Measurements from ENCODE around the gene SPAG6.
"Not testable (repeated sequence)": the region's sequence is repeated elsewhere in the genome, so short reads cannot be mapped to it uniquely, and the experiment has no call there.

Gene SPAG6

DNA sequence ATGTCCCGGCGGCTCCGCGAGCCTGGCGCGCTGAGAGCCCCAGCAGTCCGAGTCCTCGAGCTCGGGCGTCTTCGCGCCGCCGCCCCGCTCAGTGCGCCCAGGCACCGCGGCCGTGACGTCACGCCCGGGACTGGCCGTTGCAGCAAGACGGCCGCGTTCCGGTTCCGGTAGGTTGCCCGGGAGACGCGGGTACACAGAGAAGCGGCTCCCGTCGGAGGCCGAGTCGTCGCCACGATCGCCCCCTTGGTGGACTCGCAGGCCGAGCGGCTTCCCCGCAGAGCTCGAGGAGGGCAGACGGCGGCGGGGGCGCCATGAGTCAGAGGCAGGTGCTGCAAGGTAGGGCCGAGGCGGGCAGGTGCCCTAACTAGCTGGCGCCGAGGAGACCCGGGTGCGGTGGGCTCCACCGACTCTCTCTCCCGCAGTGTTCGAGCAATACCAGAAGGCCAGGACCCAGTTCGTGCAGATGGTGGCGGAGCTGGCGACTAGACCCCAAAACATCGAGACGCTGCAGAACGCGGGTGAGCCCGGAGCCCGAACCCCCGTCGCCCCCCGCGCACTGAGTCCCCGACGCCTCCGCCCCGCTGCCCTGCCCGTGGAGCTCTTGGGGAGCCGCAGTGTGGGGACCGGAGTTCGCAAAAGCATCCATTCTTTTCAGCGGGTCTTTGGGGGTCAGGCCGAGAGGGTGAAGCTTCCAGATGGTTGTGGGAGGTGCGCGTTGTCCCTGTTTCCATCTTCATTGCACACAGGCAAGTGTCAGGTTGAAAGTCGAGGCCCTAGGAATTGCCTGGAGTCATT lies at the start of gene SPAG6:
Gene SPAG6 (plus strand): TSS at position 196 of the 795 bp plus-strand sequence. CDS start 116 bp downstream, at position 312.
- H3K27ac ChIP-seq, result no peak within 1 kb of the TSS
- TF ChIP-seq ZFX (IDR thresholded peaks at IDR 0.05), result no peak
- TF ChIP-seq, protein P1, sequence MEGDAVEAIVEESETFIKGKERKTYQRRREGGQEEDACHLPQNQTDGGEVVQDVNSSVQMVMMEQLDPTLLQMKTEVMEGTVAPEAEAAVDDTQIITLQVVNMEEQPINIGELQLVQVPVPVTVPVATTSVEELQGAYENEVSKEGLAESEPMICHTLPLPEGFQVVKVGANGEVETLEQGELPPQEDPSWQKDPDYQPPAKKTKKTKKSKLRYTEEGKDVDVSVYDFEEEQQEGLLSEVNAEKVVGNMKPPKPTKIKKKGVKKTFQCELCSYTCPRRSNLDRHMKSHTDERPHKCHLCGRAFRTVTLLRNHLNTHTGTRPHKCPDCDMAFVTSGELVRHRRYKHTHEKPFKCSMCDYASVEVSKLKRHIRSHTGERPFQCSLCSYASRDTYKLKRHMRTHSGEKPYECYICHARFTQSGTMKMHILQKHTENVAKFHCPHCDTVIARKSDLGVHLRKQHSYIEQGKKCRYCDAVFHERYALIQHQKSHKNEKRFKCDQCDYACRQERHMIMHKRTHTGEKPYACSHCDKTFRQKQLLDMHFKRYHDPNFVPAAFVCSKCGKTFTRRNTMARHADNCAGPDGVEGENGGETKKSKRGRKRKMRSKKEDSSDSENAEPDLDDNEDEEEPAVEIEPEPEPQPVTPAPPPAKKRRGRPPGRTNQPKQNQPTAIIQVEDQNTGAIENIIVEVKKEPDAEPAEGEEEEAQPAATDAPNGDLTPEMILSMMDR (conservative IDR thresholded peaks at IDR 0.05), result no peak

DNA sequence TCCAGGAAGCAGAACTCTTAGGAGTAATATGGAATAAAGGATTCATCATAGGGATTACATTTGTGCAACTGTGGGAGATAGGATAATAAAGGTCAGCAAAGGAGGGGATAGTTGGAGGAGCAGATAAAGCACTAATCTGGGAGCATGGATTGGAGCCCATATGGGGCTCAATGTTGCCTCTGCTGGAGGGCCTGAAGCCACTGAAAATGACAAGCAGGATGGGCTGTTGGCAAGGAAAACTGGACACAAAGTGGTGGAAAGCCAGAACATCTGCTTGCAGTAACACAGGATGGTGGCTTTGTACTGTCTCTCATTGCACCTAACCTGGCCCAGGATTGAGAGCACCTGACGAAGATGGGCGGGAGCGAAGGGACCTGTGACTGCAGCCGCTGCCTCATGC lies 44.1 kb upstream of the SPAG6 start:
- TF ChIP-seq, protein P1 (conservative IDR thresholded peaks at IDR 0.05), result no peak
- TF ChIP-seq ZFX (IDR thresholded peaks at IDR 0.05), result no peak
- H3K27ac ChIP-seq, result no peak overlapping the region

- no peak overlapping the region for H3K27ac ChIP-seq
- TF ChIP-seq, protein P1 (conservative IDR thresholded peaks at IDR 0.05), result no peak
- TF ChIP-seq ZFX (IDR thresholded peaks at IDR 0.05), result no peak
Observed at GRCh38 chr10:22303461-22303860, 41.8 kb upstream of the SPAG6 start.

GRCh38 chr10:22305721-22306120 lies 39.6 kb upstream of the SPAG6 start:
- no peak overlapping the region for H3K27ac ChIP-seq
- TF ChIP-seq, protein P1 (conservative IDR thresholded peaks at IDR 0.05), result no peak
- TF ChIP-seq ZFX (IDR thresholded peaks at IDR 0.05), result no peak

DNA sequence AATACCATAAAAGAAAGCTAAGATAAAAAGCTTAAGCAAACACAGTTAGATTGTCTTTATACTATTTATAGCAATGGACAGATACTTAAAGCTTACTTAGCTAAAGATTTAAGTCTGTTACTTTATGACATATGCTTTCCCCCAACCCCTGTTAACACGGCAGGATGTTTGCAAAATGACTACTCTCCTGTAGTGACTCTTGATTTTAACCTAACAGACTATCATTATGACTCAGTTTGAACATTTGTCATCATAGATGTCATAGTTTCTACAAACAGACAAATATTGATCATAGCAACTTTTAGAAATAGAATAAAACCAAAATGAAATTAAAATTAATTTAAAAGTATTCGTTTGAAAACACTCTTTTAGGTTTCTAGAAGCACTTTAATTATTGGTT lies 36.9 kb upstream of the SPAG6 start:
- TF ChIP-seq ZFX (IDR thresholded peaks at IDR 0.05), result no peak
- TF ChIP-seq, protein P1 (conservative IDR thresholded peaks at IDR 0.05), result no peak
- no peak overlapping the region for H3K27ac ChIP-seq

- no peak overlapping the region for H3K27ac ChIP-seq
- no peak for TF ChIP-seq ZFX (IDR thresholded peaks at IDR 0.05)
- TF ChIP-seq, protein P1 (conservative IDR thresholded peaks at IDR 0.05), result no peak
Observed at GRCh38 chr10:22309180-22310000, 35.9 kb upstream of the SPAG6 start.

DNA sequence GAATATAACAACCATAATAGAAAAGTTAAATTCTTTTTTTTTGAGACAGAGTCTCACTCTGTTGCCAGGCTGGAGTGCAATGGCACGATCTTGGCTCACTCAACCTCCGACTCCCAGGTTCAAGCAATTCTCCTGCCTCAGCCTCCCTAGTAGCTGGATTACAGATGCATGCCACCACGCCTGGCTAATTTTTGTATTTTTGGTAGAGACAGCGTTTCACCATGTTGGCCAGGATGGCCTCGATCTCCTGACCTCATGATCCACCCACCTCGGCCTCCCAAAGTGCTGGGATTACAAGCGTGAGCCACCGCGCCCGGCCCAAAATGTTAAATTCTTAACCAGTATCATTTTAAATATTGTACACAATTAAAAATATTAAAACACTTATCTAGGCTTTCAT lies 35.3 kb upstream of the SPAG6 start:
- not testable (repeated sequence) for H3K27ac ChIP-seq
